Measurements from ENCODE around the gene TRIM7. TPM values are rescaled to one million over a fixed set of nuclear protein-coding genes. Genes with fewer than 3 reads are reported as not detected.
A peak's percentile ranks its signal among the peaks of the same experiment; 100 is the strongest.

The TRIM7 gene
- total and polyA plus RNA-seq, 9 of the 15 experiments (the other 6 are each of a cell fraction or from before 2014, with no cell fraction given): 2.6 to 14.9 (median 8.9) TPM

DNA sequence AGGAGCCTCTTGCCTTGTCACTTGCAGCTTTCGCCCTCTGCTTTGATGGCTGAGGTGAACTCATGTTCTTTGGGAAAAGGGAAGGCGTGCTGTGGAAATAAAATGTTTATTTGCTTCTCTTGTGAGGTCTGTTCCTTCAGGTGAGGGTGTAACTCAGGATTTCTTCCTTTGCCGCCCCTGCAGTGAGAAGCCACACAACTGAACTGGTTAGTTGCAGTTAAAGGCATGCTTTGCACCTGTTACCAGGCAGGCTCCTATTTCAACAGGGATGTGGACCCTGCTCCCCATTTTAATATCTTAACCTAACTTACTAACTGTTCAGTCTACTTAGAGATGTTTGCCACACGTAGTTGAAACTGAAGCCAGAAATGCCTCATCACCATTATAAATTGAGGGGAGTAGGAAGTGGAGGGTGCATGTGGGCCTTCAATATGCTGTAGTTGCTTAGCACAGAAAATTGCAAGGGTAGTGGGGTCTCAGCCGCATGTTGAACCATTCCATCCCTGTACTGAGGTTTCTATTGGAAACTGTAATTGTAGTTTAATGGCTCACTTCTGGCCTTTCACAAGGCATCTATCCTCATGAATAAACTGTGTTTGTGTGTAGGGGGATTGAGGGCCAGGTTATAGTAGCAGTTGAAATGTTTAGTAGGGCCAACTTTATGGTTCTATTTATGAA lies 30.8 kb upstream of the TRIM7 start (continued):
- TF ChIP-seq ZNF277 (CRISPR knock-in tag; IDR thresholded peaks at IDR 0.05; ENCODE audit: borderline replicate concordance) (no peak), POLR2AphosphoS2 (IDR thresholded peaks at IDR 0.05; ENCODE audit: low read length) (peak; percentile 99), ZBTB8A (IDR thresholded peaks at IDR 0.05; ENCODE audit: partially characterized antibody) (no peak), RBM25 (IDR thresholded peaks at IDR 0.05; ENCODE audit: low read depth, low read length, severe bottlenecking) (no peak), ELF2 (CRISPR knock-in tag; IDR thresholded peaks at IDR 0.05) (no peak), POLR2B (IDR thresholded peaks at IDR 0.05; ENCODE audit: low read depth, partially characterized antibody) (peak; percentile 88), ZNF584 (CRISPR knock-in tag; IDR thresholded peaks at IDR 0.05; ENCODE audit: low read depth) (no peak), NFE2 (IDR thresholded peaks at IDR 0.05; ENCODE audit: low read depth) (0 out of 2 replicates have a peak, but pooled peaks have one; percentile 18), ETV5 (CRISPR knock-in tag; IDR thresholded peaks at IDR 0.05; ENCODE audit: low read depth) (no peak), THAP12 (CRISPR knock-in tag; IDR thresholded peaks at IDR 0.05) (0 out of 2 replicates have a peak, but pooled peaks have one; percentile 19), YBX1 (IDR thresholded peaks at IDR 0.05) (no peak), TEAD4 (IDR thresholded peaks at IDR 0.05; ENCODE audit: low read length) (no peak; the same call in 1 of the 2 replicates), TEAD4 (CRISPR knock-in tag; IDR thresholded peaks at IDR 0.05; ENCODE audit: borderline replicate concordance) (no peak), TFE3 (CRISPR knock-in tag; IDR thresholded peaks at IDR 0.05) (no peak), ZBTB5 (IDR thresholded peaks at IDR 0.05) (no peak)
- TF ChIP-seq, protein P1, sequence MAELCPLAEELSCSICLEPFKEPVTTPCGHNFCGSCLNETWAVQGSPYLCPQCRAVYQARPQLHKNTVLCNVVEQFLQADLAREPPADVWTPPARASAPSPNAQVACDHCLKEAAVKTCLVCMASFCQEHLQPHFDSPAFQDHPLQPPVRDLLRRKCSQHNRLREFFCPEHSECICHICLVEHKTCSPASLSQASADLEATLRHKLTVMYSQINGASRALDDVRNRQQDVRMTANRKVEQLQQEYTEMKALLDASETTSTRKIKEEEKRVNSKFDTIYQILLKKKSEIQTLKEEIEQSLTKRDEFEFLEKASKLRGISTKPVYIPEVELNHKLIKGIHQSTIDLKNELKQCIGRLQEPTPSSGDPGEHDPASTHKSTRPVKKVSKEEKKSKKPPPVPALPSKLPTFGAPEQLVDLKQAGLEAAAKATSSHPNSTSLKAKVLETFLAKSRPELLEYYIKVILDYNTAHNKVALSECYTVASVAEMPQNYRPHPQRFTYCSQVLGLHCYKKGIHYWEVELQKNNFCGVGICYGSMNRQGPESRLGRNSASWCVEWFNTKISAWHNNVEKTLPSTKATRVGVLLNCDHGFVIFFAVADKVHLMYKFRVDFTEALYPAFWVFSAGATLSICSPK (IDR thresholded peaks at IDR 0.05; ENCODE audit: borderline replicate concordance): no peak
- TF ChIP-seq, protein P2, sequence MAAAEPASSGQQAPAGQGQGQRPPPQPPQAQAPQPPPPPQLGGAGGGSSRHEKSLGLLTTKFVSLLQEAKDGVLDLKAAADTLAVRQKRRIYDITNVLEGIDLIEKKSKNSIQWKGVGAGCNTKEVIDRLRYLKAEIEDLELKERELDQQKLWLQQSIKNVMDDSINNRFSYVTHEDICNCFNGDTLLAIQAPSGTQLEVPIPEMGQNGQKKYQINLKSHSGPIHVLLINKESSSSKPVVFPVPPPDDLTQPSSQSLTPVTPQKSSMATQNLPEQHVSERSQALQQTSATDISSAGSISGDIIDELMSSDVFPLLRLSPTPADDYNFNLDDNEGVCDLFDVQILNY (CRISPR knock-in tag; IDR thresholded peaks at IDR 0.05): 0 out of 2 replicates have a peak, but pooled peaks have one; percentile 25
